Left colon (tissue), 2 donors: ENCODE data around the gene LIN7A. TPM values are rescaled to one million over a fixed set of nuclear protein-coding genes. Genes with fewer than 3 reads are reported as not detected.

Source experiments
- ATAC-seq: fragments of 200-7000 bp; cut with Tn5 transposase; one replicate; pipeline ENCODE4 v1.9.1; 2020; ENCODE audit warnings: mild to moderate bottlenecking, moderate library complexity
- DNase-seq, 2 donors: peaks; one replicate each; pipeline ENCODE4 v3.0.0-alpha.2; 2020
- intact Hi-C, 2 donors: fragments of 100-400 bp; cut with DNase I in 1 of 2; cut with micrococcal nuclease in 1 of 2; formaldehyde crosslinking; loops; one replicate each; pipeline versions ENCODE4 v1.11.2 to v1.14.0; 2022; cut with DNase I, micrococcal nuclease
- total RNA-seq, 2 donors: library from RNA; stranded (reverse); fragmentation: NEBNext Ultra II Directional; extraction: Animal tissue kit (Norgen Biotek cat#: 25700); gene quantifications; one replicate each; pipeline ENCODE4 v1.2.1, GENCODE V29; 2021
- donor health status: DM: no; HTN: no; CAD: no.
- donor health status: DM: yes; HTN: yes; CAD: no.

Gene LIN7A
- total RNA-seq, 2 donors from 2014 or later = 0.61 to 2.6 TPM

DNA sequence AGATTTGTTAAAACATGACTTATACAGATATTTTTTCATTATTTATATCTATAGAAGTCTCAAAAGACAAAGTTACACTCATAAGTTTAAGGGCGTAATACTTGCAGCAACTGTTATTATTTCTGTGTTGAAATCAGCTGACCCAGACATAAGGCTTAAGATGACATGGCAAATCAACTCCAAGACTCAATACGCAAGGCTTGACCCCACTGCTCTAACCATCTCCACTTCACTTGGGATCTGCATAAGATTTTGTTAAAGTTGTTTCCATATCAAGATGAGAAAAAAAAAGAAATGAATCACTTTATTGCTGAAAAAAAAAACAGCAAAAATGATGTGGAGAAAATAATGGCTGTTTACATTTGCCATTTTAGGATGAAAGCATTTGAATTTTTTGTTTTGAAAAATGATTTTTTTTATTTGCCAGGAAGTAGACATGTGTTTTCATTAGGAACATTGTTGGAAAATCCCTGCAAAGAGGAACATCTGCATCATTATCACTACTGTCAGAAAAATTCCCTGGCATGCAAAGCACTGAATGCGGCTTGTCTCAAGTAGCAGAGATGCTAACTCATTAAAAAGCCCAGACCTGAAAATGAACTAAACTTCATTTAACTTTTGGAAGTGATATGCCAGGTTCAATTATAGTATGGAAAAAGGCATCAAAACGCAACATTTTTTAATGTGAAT, 73.5 kb downstream of the LIN7A start:
- intact Hi-C loops = no loop called here
- ATAC-seq (no peak), DNase-seq (no peak)

DNA sequence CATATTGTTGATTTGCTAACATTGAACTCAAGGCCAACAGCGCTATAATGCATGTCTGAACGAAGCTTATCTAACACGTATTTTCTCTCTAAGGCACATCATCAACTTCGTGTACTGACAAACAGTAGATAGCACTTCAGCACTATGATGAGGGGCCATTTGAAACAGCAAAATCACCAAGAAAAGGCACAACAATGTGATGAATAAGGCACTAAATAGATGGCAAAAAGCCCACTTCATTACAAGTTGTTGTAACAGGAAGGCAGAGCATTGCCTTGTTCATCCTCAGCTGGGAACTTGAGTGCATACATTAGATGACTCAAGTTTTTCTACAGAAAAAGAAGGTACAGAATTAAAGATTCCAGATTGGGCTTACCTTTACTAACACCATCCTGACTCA, 75.2 kb downstream of the LIN7A start:
- no peak for ATAC-seq
- intact Hi-C loops = no loop called here
- DNase-seq = no peak

DNA sequence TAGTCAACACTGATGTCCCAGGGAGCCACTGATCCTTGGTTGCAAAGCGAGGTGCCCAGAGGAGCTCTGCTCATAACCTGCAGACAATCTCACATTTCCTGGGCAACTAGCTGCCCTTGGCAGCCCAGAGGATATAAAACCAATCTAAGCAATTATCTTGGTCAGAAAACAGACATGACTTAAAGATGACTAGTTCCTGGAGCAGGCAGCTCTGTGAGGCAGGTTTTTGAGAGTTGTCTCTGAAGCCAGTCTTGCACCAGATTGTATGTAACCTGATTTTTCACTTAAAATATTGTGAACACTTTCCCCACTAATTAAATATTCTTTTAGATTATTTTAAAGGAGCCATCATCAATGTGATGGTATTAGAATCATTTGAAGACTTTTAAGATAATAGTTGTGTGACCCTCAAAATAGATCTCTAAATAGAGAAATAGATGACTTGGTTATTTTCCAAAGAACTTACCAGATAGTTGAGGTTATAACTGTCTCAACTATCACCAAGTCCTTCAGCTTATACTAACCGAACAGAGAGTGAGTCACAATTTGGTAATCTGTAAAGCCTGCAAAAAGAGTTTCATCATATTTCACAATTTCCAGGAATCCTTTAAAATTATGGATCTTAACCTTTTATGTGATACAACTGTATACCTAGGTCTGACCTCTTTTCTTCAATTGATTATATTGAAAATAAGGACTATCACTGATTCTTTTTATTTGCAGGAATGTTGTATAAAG, 75.9 kb downstream of the LIN7A start:
- DNase-seq = no peak
- intact Hi-C loops = no loop called here
- no peak for ATAC-seq

DNA sequence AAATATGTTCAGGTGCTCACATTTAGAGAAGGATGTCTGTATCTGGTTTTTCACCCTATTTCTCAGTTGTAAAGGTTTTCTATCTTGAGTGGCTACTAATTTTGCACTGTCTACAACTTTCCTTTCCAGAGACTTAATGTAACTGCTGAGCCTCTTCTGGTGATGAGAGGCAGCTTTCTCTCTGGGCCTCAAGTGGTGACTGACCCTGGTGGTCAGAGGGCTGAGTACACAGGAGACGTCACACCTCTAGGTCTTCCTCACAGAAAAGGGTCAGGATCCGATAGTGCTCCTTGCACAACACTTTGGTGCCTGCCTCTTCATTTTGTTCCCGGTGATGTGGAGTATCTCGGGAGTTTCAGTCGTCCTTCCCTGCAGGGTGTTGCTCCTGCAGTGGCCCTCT, 76.8 kb downstream of the LIN7A start:
- no peak for ATAC-seq
- intact Hi-C loops = no loop called here
- DNase-seq = no peak

DNA sequence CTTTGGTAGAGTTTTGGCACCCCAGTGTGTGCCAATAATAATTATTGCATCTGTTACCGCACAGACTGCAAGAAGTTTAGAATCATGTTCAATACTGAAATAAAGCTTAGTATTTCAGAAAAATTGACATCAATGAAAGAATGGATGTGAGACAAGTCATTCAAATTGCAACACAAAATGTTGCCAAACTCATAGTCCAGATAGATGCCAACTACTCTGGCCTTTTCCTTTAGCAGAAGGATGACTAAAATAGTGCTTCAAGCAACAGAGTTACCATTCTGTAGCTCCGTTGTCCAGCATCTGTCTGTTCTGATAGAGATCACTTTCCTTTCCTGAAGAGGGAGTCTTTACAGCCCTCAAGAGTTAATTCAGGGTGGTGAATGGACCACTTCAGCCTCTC, 77.5 kb downstream of the LIN7A start:
- ATAC-seq (no peak), DNase-seq (no peak)
- intact Hi-C loops = no loop called here

DNA sequence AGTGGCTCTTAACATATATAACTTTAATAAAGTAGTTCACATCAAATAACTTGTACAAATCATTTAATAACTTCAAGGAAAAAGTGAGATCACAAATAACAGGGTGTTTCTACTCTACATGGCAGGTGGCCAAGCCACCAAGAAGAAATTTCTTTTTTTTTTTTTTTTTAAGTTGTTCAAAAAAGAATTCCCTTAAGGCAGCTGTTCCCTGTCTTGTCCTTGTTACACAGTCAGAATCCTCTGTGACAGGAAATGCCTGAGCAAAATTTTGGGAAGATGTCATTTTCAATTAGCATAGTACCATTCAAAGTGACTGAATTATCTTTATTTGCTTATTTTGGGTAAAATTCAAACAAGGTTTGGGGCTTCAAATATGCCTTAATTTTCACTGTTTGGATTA, 79.4 kb downstream of the LIN7A start:
- intact Hi-C loops = no loop called here
- DNase-seq = no peak
- no peak for ATAC-seq

DNA sequence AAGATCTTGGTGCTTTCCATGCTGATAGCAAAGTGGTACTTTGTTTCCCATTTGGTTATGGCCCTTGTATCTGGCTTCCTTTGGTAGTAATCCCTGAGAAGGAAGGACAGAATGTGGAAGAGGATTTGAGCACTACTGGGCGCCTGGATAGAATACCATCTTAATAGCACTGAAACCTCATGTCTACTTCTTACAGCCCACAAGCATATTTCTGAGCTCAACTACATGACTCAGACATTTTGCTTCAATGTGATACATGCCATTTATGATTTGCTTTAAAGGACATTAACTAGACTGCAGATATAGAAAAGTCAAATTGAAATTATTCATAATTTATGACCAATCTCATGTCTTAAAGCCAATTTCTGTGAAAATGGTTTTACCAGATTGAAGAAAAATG, 80.4 kb downstream of the LIN7A start:
- ATAC-seq = no peak
- intact Hi-C loops = no loop called here
- no peak for DNase-seq

DNA sequence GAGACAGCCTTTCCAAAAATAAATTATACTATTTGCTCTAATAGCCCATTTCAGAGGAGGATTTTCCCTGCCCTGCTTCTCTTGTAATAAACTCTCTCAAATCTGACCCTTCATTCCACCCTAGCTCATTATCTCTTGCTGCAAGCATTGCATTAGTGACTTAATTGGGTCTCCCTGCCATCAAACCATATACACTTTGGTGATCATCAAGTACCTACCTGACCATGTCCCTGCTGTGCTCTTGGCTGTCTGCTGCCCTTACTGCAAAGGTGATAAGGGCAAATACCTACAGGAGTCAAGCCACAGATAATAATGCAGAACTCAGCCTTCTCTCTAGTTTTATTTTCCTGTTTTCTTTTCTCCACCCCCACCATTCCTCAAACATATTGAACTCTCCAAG, 88.4 kb downstream of the LIN7A start:
- intact Hi-C loops = no loop called here
- DNase-seq (no peak), ATAC-seq (no peak)

DNA sequence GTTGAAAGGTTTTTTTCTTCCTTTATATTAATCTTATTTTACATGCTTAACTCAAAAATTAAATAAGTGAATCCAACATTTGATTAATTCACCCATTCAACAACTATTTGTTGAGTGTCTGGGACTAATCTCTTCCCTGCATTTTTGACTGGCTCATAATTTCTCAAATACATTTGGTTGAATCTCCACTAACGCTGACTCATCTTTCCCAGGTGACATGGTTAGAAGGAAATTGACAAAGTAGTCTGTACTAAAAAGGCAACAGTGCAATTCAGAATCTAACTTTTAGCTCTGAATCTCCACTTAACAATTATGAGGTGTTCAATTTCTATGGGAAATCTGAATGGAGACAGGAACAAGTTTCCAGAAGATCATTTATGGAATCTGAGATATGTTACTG, 88.9 kb downstream of the LIN7A start:
- intact Hi-C loops = no loop called here
- ATAC-seq (no peak), DNase-seq (no peak)

DNA sequence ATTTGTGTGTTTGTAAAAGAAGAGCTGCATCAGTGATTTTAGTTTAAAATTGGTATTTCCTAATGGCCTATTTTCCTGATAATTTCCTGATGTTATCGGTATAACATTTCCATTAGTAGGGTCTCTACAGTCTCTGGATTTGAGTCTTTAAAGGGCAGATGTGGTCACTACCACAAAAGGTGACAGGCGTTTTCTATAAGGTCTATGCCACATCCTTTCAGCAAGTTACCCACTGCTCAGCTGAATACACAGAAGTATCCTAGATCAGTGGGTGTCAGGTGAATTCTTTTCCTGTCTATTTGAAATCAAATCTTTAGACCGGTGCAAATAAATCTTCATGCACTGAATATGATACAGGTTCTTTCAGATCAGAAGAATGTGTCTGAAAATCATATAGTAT, 90.2 kb downstream of the LIN7A start:
- no peak for DNase-seq
- ATAC-seq = no peak
- intact Hi-C loops = no loop called here

DNA sequence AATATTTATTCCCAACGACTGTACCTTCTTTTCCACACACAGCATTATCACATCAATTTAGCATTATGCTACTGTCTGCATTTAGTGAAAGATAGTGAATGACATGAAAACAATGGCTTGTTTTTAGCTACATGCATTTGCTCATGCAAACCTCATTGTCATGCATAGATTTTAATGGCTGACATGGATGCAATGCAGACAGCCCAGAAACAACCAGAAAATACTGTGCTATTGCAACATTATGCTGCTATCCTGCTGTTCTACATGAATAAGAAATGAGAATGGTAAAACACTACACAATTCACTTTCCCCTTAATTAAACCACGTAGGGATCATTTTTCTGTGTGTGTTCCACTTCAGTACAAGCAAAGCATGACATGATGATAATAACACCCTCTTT, 90.8 kb downstream of the LIN7A start:
- ATAC-seq (no peak), DNase-seq (no peak)
- intact Hi-C loops = no loop called here

DNA sequence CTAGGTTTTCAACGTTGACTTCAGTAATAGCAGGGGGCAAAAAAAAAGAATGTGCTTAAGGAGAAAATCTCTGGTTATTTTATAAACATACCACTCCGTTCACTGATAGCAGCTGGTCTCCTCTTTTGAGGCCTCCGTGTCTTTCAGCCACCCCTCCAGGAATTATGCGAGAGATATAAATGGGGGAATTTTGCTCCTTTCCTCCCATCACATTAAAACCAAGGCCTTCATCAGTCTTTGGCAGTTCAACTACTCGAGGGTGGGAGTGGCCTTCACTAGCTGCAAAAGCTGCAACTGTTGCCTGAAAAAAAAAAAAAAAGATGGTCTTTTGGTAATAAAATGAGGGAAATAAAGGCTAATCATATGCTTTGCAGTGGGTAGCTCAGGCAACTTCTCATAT, 92.1 kb downstream of the LIN7A start:
- DNase-seq = no peak
- intact Hi-C loops = no loop called here

DNA sequence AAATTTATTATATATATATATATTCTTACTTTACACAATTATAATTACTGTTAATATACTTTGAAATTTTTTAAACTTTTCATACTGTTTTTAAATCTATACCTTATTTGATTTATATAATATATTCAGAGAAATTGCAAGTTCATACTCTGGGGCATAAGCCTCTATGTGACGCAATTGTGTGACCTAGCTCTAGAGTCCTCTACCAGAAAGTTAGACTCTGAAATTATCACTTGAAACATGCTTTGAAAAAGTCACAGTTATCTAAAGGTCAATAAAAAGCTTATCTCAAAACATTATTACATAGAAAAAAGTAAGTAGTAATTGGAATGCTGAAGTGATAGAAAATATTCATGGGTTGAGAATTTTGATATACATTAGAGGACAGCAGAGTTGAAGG, 93.8 kb downstream of the LIN7A start:
- DNase-seq = no peak
- intact Hi-C loops = no loop called here
- no peak for ATAC-seq

More for the DNA sequence above, 92.1 kb downstream of the LIN7A start:
- no peak for ATAC-seq

DNA sequence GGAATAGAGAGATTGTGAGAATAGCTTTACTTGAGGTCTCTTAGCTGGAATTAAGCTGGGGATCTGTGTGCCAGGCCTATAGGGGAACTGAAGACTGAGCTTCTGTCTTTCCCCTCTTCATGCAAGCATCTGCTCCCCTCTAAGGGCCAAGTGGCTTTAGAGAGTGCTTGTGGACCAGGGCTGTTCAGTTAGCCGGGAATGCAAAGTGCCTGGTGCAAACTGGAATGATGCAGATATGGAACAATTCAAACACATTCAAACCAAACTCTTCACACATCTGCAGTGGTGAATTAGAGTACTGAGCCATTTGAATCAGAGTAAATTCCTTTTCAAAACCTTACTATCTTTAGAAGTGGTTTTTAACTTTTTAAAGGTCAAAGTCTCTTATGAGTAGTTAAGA, 99.0 kb downstream of the LIN7A start:
- intact Hi-C loops = no loop called here
- ATAC-seq = no peak
- no peak for DNase-seq

DNA sequence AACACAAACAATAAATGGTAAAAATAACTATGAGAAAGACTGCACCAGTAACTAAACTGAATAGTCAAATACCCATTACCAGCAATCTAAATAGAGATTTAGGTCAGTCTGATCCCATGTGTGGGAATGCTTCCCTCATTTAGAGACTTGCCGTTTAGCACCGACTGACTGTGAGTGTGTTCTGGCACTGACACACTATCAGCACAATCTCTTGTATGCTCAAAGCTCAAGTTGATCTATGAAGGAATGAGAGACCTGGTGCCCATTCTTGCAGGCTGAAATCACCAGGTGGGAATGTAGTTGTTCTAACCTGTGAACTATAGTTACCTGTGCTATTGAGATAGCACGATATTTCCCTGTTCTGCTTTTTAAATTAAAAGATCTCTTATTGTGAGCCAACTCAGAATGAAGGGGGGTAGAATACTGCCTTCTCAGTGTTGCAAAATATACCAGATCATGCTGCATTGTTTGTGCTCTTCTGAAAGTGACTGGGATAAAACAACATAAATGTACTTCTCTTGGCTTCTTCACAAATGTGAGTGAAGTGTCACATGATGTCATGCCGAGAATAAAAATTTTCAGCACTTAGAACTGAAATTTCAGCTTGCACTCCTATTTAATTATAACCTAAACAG, 99.6 kb downstream of the LIN7A start:
- intact Hi-C loops = no loop called here
- ATAC-seq = no peak
- no peak for DNase-seq

DNA sequence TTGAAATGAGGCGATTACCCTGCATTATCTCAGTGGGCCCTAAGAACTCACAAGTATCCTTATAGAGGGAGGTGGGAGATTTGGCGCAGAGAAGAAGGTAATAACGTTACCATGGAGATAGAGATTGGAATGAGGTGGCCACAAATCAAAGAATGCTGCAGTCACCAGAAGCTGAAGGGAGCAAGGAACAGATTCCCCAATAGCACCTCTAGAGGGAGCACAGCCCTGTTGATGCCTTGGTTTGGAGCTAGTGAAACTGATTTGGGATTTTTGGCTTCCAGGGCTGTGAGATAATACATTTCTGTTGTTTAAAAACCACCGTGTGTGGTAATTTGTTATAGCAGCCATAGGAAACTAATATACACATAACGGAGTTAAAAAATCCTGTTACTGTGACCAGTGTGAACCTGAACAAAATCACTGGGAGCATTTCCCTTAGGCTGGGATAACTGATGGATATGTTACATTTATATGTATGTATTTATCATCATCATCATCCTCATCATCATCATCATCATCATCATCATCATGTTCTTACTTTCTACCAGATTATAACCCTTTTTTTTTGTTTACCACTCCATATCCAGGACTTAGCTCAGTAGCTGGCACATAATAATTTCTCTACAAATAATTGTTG, 100.3 kb downstream of the LIN7A start:
- ATAC-seq = peak; percentile 53
- DNase-seq = peak in 1 of 2 donors; percentile 8
- intact Hi-C loops = no loop called here

DNA sequence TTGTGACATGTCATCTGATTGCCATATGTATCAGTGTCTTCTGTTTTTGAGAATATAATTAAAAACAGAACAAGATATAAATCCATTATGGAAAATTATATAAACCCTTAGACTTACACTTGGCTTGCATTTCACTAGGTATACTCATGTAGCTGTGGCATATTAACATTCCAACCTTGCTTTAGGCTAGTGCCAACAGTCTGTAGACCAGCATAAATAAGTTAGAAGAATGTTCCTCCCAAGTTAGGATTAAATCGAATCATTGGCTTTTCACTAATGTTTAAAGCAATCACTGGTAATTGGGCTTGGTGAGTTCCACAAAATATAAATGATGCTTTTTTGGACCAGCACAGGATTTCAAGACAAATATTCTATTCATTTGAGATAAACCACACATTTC, 103.0 kb downstream of the LIN7A start:
- DNase-seq = no peak
- intact Hi-C loops = no loop called here
- ATAC-seq = no peak

DNA sequence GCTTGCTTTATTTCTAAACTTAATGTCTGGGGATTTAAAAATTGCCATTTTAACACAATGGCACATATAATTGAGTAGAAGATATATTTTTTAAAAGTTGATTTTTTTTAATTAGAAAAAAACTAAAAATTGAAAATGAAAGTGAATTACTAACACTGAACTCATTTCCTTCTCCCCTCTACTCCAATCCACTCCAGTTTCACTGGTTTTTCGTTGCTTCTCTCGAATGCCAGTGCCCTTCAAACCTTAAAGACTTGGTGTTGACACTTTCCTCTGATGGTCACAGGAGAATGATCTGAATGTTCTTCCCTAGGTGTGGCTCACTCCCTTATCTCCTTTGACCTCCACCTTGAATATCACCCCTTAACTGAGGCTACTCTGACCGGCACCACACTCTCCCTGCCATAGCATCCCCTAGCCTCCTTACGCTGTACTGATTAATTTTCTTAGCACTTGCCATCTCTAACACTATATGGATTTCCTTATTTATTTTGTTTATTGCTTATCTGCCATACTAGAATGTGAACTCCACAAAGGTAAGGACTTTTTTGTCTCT, 107.1 kb downstream of the LIN7A start:
- ATAC-seq (no peak), DNase-seq (no peak)
- intact Hi-C loops = no loop called here

DNA sequence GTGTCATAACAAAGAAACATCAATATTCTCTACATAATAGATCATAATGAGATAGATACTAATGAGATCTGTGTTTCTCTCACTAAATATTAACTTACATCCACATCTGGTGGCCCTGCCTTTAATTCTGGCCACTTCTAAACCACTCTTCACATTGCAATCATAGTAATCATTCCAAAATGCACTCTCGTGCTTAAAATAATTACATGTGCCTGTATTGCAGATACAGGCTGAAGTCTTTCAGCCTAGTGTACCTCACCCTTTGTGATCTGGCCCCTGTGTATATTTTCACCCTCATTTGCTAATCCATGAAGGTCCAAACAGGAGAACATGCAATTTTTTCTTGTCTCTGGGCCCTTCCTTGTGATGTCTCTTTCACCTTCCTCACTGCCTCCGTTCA, 108.0 kb downstream of the LIN7A start:
- no peak for ATAC-seq
- intact Hi-C loops = no loop called here
- no peak for DNase-seq

DNA sequence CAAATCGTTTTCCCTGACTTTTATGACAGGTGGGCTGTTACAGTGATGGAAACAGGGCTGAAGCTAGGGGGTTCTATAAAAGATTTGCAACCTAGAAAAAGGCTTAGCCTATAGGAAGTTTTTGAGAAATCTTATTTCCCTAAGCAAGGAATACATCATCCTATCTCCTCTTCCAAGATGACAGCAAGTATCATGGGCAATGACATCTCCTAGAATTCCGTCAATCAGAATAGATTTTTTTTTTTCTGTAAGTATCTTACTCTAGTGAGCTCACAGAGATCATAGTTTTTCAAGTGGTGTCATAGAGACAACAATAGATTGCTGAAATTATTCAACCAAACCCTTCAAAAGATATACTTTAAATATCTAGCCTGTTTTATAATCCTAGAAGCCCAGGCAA, 112.2 kb downstream of the LIN7A start:
- ATAC-seq = no peak
- DNase-seq = no peak
- intact Hi-C loops = no loop called here
